Choroid plexus epithelial cell (primary cell): ENCODE data around the gene GMCL1.
A peak's percentile ranks its signal among the peaks of the same experiment; 100 is the strongest.
"Not testable (repeated sequence)": the region's sequence is repeated elsewhere in the genome, so short reads cannot be mapped to it uniquely, and the experiment has no call there.

Experiments
- DNase-seq: peaks from one replicate; pipeline ENCODE4 v3.0.0-alpha.2; 2010; ENCODE audit warnings: low read depth
- H3K4me3 ChIP-seq: 2 replicates; pipeline ENCODE4 v1.5.1; 2011; ENCODE audit warnings: low read depth, mild to moderate bottlenecking, control low read depth, low read length, moderate library complexity
- TF ChIP-seq, protein P1 (sequence below): conservative IDR thresholded peaks from 2 replicates; pipeline ENCODE4 v1.5.1; 2011; ENCODE audit warnings: low read depth, mild to moderate bottlenecking, control low read depth, inconsistent platforms, low read length, moderate library complexity

GMCL1 gene

DNA sequence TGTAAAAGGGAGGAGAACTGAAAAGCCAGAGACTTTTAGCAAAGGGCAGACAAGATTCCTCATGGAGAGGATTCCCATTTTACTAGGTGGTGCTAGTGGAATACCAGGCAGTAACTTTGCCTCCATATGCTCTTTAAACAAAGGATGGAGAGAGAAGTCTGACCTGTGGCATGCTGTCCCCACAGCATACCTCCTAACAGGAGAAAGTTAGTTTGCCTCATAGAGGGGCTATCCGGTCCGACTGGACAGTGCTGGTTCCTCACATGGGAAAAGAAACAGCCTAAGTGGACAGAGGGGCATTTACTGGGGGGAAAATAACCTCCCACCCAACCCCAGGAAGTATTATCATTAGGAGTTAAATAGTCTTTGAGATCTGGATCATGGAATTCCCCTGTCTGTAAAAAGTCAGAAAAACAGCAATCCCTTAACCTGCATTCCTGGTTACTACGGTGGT is 31.6 kb upstream of the GMCL1 start:
- H3K4me3 ChIP-seq, result no peak overlapping the region
- peak; percentile 50 for DNase-seq
- TF ChIP-seq, protein P1, sequence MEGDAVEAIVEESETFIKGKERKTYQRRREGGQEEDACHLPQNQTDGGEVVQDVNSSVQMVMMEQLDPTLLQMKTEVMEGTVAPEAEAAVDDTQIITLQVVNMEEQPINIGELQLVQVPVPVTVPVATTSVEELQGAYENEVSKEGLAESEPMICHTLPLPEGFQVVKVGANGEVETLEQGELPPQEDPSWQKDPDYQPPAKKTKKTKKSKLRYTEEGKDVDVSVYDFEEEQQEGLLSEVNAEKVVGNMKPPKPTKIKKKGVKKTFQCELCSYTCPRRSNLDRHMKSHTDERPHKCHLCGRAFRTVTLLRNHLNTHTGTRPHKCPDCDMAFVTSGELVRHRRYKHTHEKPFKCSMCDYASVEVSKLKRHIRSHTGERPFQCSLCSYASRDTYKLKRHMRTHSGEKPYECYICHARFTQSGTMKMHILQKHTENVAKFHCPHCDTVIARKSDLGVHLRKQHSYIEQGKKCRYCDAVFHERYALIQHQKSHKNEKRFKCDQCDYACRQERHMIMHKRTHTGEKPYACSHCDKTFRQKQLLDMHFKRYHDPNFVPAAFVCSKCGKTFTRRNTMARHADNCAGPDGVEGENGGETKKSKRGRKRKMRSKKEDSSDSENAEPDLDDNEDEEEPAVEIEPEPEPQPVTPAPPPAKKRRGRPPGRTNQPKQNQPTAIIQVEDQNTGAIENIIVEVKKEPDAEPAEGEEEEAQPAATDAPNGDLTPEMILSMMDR, result no peak

DNA sequence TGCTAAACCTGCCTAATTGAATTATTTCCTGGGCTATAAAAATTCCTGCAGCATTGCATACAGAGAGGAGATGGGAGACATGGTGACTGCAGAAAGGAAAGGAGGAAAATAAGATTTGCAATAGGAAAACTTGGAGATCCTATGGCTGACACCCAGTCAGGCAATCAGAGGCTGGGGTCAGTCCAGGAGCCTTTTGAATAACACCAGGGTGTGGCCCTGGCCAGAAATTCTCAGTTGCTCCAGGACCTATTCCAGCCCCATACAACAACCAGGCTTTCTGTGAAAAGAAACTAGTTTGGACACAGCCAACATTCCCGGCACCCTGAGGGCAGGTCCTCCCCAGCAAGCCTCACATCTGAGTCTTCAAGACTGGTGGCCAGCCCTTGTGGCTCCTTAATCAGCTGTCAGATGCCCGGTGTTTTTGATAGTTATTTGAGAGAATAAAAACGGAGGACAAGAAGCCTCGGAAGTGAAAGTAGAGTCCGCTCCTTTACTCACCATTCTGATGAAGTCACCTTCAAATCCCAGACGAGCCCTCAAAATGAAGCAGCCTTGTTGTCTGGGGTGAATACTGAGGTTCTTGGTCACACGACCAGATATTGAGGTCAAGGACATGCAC is 31.1 kb upstream of the GMCL1 start:
- H3K4me3 ChIP-seq, result peak overlapping the region; percentile 47
- TF ChIP-seq, protein P1, result no peak
- peak; percentile 61 for DNase-seq

DNA sequence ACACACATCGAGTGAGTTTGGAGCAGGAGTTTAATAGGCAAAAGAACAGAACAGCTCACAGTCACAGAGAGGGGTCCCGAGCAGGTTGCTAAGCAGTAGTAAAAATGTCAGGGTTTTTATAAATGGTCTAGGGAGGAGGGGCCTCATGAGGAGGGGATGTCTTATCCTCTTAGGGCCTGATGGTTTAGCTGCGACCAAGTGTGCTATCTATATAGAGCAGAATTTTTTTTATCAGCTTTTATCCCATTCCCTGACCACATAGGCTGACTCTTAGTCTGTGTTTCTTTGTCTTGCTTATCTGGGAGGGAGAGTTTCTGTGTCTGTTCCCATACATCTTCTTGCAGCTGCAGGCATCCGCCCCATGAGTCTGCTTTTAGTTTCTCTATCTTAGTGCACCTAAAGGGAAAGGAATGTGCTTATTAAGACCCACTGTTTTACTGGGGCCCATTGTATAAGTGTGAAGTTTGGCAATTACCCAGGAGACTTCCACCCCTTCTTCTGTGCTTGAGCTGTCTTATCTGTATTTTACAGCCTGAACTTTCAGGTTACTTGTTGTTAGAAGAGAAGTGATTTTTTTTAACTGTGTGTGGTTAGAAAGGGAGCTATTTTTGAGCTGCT is 30.4 kb upstream of the GMCL1 start:
- DNase-seq, result peak; percentile 91
- TF ChIP-seq, protein P1, result no peak
- H3K4me3 ChIP-seq, result peak overlapping the region; percentile 47

DNA sequence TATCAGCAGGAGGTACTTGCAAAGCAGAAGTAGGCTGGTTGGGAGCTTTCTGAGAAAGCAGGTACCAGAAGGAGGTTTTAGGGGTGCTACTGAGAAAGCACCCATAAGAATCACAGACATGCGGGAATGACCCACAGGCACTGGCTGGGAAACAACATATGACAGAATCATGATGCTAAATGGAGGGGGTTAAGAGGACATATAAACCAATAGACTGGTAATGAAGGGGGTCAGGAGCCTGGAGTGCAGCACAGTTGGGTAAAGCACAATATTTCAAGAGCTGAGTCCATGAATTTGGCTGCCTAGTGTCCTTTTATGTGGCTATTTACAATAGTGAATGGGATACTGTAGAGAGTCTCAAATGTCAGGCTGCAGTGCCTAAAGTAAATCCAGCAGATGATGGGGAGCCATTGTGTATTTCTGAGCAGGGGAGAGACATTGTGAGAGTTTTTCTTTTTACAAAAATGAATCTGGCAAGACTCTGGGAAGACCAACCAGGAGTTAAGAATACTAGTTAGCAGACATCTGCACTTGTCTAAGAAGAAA is 27.6 kb upstream of the GMCL1 start:
- TF ChIP-seq, protein P1, result no peak
- no peak overlapping the region for H3K4me3 ChIP-seq
- DNase-seq, result no peak

DNA sequence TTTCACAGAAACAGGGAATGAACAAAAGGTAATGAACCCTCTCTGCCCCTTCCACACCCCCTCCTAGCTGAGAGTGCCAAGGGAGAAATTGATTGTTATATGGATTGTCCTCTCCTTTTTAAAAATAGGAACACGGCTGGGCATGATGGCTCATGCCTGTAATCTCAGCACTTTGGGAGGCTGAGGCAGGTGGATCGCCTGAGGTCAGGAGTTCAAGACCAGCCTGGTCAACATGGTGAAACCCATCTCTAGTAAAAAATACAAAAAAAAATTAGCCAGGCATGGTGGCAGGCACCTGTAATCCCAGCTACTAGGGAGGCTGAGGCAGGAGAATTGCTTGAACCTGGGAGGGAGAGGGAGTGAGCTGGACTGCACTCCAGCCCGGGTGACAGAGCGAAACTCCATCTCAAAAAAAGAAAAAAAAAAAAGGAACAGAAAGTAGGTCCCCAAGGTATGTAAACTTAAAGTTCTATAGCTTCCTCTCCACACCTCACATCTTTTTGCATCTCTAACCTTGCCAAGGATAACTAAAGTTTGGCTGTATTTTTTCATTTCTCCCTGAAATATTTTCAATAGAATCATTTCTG is 26.6 kb upstream of the GMCL1 start:
- not testable (repeated sequence) for DNase-seq, H3K4me3 ChIP-seq

DNA sequence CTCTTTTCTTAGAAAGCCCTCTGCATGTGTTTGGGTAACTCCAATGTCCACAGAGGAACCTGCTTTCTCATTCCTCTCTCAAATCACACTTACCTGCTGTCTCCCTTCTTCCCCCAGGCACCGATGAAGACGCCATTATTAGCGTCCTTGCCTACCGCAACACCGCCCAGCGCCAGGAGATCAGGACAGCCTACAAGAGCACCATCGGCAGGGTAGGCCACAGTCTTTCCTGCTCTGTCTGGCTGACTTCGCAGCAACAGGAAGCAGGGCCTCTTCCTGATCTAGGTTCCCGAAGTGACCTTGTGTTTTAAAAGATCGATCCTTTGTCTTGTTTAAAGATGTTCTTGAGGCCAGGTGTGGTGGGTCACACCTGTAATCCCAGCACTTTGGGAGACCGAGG is 25.0 kb upstream of the GMCL1 start:
- TF ChIP-seq, protein P1, result no peak
- no peak for DNase-seq
- H3K4me3 ChIP-seq, result no peak overlapping the region

DNA sequence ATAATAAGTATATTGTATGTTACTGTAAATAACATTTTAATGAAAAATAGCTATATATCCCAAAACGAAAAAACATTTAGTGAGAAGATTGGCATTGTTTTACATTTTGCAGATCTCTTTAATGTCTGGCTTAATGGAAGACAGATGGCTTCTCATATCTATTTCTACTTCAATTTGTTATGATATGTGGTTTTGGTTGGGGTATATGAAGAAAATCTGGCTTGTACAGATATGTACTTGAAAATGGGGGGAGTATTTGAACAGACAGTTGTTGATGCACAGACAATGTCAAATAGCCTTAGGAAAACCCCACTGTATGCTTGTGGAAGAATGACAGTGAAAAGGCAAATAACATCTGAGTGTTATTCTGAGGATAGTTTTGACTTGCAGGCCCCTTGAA is 23.6 kb upstream of the GMCL1 start:
- TF ChIP-seq, protein P1, result no peak
- no peak overlapping the region for H3K4me3 ChIP-seq
- DNase-seq, result no peak
